ENCODE data around the gene APLF.
"Not testable (repeated sequence)": the region's sequence is repeated elsewhere in the genome, so short reads cannot be mapped to it uniquely, and the experiment has no call there.

The APLF gene

DNA sequence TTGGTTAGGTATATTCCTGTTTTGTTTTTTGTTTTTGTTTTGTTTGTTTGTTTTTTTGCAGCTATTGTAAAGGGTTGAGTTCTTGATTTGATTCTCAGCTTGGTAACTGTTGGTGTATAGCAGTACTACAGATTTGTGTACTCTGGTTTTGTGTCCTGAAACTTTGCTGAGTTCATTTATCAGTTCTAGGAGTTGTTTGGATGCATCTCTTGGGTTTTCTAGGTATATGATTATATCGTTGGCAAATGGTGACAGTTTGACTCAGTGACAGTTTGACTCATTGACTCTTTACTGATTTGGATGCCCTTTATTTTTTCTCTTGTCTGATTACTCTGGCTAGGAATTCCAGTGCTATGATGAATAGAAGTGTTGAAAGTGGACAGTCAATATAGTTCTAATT, 53.7 kb downstream of the APLF start:
- DNase-seq (ENCODE audit: low read depth in 2 of 2, low spot score in 1 of 2): no peak

DNA sequence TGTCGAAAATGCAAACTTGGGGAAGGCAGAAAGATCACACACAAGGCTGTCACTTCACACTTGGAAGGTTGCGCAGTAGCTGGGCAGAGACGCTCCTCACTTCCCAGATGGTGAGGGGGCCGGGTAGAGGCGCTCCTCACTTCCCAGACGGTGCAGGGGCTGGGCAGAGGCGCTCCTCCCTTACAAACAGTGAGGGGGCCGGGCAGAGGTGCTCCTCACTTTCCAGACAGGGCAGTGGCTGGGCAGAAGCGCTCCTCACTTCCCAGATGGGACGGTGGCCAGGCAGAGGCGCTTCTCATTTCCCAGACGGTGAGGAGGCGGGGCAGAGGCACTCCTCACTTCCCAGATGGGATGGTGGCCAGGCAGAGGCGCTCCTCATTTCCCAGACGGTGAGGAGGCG, 59.6 kb downstream of the APLF start:
- DNase-seq (ENCODE audit: low read depth in 2 of 2, low spot score in 1 of 2): not testable (repeated sequence)

DNA sequence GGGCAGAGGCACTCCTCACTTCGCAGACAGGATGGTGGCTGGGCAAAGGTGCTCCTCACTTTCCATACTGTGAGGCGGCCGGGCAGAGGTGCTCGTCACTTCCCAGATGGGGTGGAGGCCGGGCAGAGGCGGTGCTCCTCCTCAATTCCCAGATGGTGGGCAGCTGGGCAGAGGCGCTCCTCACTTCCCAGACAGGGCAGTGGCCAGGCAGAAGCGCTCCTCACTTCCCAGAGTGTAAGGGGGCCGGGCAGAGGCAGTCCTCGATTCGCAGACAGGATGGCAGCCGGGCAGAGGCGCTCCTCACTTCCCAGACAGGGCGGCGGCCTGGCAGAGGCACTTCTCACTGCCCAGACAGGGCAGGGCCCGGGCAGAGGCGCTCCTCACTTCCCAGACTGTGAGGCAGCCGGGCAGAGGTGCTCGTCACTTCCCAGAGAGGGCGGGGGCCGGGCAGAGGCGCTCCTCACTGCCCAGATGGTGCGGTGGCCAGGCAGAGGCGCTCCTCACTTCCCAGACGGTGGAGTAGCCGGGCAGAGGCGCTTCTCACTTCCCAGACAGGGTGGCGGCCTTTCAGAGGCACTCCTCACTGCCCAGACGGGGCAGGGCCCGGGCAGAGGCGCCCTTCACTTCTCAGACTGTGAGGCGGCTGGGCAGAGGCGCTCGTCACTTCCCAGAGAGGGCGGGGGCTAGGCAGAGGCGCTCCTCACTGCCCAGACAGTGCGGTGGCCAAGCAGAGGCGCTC, 60.1 kb downstream of the APLF start:
- not testable (repeated sequence) for DNase-seq (ENCODE audit: low read depth in 2 of 2, low spot score in 1 of 2)

DNA sequence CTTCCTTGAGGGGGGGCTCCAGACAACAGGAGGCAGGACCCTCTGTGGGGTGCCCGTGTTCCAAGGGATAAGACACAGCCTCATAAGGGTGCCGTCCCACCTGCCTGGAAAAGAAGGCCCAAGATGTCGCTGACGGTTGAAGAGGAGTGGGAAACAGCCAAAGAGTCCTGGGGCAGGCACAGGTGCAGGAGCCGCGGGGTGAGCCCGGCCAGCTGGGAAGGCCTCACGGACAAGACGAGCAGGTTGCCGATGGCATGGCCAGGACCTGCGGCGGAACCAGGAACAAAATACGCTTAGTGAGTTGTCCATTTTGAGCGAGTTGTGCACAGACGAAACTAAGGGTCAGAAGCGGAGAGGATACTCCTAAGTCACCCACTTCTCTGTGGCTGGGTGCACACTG, 61.8 kb downstream of the APLF start:
- DNase-seq (ENCODE audit: low read depth in 2 of 2, low spot score in 1 of 2): not testable (repeated sequence)

DNA sequence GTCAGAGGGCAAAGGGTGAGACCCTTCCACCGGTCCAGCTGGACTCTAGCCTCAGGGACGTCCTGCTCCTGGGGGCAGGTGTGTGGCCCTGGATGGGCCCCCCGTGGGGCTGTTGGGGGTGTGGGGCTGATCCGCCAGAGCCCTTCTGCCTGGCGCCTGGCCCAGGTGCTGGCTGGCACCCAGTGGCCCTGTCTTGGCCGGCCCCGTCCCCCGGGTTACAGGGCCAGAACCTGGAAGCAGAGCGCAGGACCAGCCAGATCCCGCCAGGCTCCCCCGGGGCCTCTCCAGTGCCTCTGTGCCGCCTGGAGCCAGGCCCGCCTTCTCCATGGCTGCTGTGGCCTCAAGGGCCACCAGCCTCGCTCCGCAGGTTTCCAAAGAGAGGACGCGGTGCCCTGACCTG, 62.3 kb downstream of the APLF start:
- not testable (repeated sequence) for DNase-seq (ENCODE audit: low read depth in 2 of 2, low spot score in 1 of 2)

DNA sequence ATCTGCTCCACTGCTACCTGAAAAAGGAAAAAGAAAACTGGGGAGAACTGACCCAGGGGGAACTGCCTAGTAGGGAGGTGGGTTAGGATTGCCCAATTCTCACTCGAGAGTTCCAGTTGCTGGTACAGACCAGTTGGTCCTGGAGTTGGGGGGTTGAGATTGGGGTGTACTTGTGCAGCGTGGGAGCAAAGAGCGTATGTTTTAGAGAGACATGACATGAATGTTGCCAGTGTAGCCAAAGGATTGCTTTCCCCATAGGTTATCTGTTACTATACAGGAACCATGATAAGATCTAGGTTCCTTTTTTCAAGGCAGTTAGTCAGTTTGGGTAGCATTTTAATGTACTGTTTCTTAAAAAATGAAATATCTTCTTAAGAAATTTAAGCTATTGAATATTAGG, 68.6 kb downstream of the APLF start:
- no peak for DNase-seq (ENCODE audit: low read depth in 2 of 2, low spot score in 1 of 2)

DNA sequence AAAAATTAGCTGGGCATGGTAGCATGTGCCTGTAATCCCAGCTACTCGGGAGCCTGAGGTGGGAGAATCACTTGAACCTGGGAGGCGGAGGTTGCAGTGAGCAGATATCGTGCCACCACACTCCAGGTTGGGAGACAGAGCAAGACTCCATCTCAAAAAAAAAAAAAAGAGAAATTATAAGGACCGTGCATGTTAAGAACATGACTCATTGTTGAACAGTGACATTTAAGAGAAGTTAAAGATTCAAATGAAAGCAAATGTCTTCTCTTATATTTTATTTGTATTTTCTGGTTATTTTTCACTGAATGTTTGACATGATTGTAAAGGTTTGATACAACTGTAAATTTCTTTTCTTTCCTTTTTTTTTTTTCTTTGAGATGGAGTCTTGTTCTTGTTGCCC, 69.6 kb downstream of the APLF start:
- DNase-seq (ENCODE audit: low read depth in 2 of 2, low spot score in 1 of 2): no peak

DNA sequence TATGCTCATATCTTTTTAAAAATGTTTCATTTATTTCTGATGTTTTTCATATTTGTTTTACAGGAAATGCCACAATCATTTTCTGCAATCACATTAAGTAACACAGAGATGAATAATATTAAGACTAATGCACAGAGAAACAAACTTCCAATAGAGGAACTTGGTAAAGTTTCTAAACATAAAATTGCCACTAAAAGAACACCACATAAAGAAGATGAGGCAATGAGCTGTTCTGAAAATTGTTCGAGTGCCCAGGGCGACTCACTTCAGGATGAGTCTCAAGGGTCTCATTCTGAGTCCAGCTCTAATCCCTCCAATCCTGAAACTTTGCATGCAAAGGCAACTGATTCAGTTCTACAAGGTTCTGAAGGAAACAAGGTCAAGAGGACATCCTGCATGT, 70.4 kb downstream of the APLF start:
- DNase-seq (ENCODE audit: low read depth in 2 of 2, low spot score in 1 of 2): no peak

DNA sequence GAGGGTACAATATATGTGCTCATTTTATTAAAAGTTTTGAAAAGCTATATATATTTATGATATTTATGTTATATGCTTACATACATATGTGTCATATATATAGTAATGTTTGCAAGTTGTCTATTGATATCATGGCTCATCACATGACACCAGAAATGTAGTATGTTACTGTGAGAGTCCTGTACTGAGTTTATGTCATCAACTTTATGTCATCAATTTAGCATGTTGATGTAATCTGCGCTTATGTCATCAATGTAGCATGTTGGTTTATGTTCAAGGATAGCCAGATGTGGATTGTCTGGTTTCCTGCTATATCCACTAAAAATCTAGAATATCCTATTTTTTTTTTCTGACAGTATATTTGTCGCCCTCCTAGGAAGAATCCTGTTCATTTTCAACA, 77.4 kb downstream of the APLF start:
- DNase-seq (ENCODE audit: low read depth in 2 of 2, low spot score in 1 of 2): no peak

DNA sequence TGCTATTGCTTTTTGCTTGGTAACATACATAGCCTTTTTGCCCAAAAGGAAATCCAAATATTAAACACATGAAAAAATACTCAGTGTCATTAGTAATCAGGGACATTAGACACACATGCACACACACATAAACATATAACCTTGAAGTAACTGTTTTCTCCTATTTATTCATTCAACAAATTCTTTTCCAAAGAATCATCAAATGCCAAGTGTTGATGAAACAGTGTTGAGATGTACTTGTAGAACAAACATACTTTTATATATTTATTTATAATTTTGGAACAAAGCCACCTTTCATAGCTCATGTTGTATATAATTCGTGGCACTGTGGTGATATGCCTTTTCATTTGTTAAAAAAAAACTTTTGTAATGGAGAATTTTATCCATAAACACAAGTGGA, 81.0 kb downstream of the APLF start:
- no peak for DNase-seq (ENCODE audit: low read depth in 2 of 2, low spot score in 1 of 2)

DNA sequence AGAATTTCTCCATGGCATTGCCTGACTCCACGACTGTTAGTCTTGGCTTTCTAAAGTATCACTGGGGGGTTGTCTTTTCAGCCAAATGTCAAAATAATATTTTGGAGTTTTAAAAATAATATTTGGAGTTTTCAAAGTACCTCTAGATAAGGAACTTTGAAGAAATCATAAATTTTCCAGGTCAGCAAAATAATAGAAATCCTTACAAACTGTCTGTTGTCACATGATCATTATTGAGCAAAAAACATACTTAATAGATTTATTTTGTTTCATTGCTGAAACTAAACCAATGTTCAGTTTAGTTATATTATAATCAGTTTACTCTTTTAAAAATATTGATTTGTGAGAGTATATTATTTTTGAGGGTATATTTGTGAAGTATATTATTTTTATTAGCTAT, 85.7 kb downstream of the APLF start:
- no peak for DNase-seq (ENCODE audit: low read depth in 2 of 2, low spot score in 1 of 2)

DNA sequence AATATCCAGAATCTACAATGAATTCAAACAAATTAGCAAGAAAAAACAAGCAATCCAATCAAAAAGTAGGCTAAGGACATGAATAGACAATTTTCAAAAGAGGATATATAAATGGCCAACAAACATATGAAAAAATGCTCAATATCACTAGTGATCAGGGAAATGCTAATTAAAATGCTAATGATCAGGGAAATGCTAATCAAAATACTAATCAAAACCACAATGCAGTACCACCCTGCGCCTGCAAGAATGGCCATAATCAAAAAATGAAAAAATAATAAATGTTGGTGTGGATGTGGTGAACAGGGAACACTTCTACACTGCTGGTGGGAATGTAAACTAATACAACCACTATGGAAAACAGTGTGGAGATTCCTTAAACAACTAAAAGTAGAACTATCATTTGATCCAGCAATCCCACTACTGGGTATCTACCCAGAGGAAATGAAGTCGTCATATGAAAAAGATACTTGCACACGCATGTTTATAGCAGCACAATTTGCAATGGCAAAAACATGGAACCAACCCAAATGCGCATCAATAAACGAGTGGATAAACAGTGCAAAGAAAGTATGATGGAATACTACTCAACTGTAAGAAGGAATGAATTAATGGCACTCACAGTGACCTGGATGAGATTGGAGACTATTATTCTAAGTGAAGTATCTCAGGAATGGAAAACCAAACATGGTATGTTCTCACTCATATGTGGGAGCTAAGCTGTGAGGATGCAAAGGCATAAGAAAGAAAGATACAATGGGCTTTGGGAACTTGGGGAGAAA, 88.2 kb downstream of the APLF start:
- DNase-seq (ENCODE audit: low read depth in 2 of 2, low spot score in 1 of 2): not testable (repeated sequence)

DNA sequence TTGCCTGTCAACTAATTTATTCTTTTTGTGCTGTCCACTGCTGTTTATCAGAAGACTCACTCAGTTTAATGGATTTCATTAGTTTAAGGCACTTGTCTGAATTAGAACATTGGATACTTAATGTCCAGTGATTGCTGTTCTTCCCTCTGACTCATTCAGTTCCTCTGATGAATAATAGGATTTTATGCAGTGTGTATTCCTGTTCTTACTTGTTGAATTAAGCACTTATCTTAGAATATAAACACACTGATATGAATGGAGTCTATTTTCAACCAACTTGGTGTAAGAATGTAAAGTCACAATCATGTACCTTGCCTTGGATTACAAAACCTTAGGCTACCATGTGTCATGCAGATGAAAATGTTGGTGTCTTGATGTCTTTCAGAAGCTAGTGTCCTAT, 89.0 kb downstream of the APLF start:
- no peak for DNase-seq (ENCODE audit: low read depth in 2 of 2, low spot score in 1 of 2)

DNA sequence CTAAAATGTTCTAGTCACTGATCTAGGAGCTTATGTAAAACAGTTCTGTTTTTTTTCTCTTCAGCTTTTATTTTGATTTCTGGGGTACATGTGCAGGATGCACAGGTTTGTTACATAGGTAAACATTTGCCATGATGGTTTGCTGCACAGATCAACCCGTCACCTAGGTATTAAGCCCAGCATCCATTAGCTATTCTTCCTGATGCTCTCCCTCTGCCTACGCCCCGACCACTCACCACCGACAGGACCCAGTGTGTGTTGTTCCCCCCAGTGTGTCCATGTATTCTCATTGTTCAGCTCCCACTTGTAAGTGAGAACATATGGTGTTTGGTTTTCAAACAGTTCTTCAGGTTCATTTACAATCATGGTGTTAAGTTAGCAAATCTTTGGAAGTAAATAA, 91.2 kb downstream of the APLF start:
- DNase-seq (ENCODE audit: low read depth in 2 of 2, low spot score in 1 of 2): no peak

DNA sequence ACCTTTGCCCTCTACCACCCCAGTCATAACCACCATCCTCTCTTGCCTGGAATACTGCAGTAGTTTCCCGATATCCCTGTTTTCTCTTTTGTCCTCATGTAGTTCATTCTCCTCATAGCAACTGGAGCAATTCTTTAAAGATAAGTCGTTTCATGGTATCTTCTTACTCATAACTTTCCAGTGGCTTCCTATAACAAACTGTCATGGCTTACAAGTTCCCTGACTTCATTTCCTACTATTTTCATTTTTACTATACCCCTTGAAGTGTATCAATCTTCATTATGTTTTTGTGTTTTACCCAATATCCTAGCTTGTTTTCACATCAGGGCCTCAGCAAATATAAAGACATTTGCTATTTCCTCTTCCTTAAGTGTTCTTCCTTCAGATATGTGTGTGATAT, 92.3 kb downstream of the APLF start:
- DNase-seq (ENCODE audit: low read depth in 2 of 2, low spot score in 1 of 2): no peak

DNA sequence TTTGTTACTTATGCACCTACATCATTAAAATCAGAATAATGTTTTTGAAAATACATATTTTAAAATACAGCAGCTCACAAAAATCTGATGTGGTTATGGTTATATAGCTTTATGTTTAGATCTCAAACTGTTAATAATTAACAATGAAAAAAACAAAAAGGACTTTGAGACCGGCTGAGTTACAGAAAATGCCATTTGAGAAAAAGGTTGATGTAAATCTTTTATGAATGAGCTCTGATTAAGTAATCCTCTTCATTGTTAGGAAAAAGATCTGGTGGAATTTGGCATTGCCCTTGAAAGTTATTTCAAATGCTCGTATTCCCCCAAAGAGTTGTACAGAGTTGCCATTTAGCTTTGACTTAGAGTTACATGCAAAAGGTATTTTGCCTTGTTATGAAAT, 93.2 kb downstream of the APLF start:
- DNase-seq (ENCODE audit: low read depth in 2 of 2, low spot score in 1 of 2): no peak

DNA sequence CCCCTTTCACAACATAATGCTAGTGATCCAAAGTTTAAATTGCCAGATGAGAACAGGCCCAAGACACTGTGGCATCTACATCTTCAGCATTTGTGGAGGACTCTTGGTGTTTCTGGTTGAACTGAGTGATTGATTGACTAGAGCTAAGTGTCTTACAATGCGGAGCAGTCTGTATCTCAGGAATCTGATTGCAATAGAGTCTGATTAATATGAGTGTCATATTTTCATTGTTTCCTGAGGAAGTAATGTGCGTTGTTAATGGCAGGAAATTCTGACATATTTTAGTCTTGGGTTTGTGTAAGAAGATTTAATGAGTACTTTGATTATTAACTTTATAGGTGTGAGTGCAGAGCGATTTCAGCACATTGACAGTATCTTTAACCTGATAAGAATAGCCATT, 94.0 kb downstream of the APLF start:
- DNase-seq (ENCODE audit: low read depth in 2 of 2, low spot score in 1 of 2): no peak

DNA sequence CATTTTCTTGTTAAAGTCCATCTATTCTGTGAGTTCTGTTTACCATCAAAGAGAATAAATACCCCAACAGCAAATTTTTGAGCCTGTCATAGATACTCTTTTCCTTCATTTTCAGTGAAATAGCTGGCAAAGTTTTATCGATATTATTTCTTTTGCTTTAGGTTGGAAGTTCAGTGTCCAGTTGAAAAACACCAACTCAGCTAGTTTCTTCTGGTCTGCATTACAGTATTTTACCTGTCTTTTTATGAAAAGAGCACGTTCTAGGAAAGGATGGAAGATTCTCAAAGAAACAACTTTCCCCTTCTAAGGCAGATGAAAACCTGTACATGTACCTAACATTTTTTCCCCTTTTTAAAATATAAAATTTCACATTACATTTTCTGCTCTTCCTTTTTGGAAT, 95.5 kb downstream of the APLF start:
- no peak for DNase-seq (ENCODE audit: low read depth in 2 of 2, low spot score in 1 of 2)

DNA sequence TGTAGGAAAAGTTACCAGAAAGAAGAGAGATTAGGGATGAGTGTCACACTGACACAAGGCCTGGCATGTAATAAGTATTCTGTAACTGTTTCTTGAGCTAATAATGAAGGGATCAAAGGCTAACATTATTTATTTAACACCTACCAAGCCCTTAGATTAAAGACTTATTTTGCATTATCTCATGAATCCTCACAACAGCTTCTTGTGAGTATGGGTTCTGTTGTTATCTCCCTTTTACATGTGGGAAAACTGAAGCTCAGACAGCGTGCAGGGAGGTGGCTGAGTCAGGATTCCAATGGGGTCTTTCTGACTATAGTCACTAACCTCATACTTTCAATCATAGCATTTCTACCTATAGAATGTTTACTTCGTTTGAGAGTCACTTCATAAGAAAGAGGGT, 97.0 kb downstream of the APLF start:
- DNase-seq (ENCODE audit: low read depth in 2 of 2, low spot score in 1 of 2): no peak

DNA sequence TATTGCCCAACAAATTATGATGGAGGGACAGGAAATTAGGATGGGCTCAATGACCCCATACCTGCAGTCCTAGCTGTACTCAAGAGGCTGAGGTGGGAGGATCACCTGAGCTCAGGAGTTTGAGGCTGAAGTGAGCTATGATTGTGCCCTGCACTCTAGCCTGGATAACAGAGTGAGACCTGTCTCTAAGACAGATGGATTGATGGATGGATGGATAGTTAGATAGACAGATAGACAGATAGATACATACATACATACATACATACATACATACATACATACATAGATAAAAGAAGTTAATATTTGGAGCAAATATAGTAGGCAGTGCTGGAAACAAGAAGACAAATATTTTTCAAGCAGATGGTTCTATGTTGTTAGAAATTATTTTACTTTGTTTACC, 97.9 kb downstream of the APLF start:
- no peak for DNase-seq (ENCODE audit: low read depth in 2 of 2, low spot score in 1 of 2)

DNA sequence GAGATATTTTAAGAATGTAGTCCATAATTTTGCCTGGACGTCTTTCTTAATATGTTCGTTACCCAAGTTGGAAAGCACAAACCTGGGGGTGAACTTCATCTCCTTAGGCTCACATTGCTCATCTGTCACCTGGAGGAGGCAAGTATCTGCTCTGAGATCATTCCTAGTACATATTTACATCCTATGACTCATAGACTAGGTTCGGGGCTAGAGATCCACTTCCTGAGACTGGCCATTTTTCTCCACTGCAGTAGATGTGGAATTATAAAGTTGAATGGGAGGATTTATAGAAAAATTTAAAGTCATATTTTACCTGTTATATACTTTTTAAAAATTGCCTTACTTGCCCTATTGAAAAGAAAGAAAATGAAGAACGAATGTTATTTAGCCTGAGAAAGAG, 98.5 kb downstream of the APLF start:
- DNase-seq (ENCODE audit: low read depth in 2 of 2, low spot score in 1 of 2): no peak

DNA sequence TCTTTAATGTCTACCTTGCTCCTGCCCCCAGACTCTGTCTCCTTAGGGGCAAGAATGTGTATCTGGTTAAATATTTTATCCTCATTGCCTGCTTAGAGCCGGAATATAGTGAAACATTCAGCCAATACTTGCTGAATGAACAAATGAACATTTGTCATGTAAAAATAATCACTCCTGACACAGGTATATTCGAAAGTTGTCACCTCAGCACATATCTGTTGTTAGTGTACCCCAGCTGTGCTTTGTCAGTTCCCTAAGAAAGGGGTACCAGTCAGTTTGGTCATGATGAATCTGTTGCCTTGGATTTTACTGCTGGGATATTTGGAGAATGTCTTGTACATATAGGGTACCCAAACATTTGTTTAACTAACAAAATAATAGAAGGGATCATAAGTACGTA, 99.0 kb downstream of the APLF start:
- no peak for DNase-seq (ENCODE audit: low read depth in 2 of 2, low spot score in 1 of 2)

DNA sequence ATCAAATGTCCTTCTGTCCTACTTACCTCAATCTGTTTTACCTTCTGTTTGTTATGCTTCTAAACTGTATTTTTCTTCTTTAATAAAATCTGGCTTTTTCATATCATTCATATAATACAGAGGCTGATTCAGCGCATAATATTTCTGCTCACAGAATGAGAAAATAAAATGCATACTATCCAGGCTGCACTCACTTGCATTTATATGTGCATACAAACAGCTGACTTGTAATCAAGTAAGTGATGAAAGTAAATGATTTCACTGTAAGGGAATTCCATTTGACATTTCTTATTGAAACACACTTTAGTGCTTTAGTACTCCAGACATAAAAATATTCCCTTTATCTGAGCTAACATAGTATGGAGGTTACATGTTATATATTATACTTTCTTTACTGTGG, 100.7 kb downstream of the APLF start:
- DNase-seq (ENCODE audit: low read depth in 2 of 2, low spot score in 1 of 2): no peak

Data from stimulated activated CD8-positive, alpha-beta memory T cell treated with anti-CD3 and anti-CD28 coated beads, Interleukin-4, amount 100 ng/mL, for 4 hours (primary cell).